Mesenchymal stem cell (in vitro differentiated cells and primary cell): Measurements from ENCODE around the gene SUGCT.

Experiments used
- DNase-seq: peaks from one replicate; pipeline ENCODE4 v3.0.0-alpha.2; 2013
- H2AFZ ChIP-seq: one replicate; pipeline ENCODE4 v1.6.1; 2013; ENCODE audit warnings: low read depth, mild to moderate bottlenecking, control low read depth, inconsistent platforms, low read length, moderate library complexity
- H2AK5ac ChIP-seq: 2 replicates; pipeline ENCODE4 v1.6.1; 2013; ENCODE audit warnings: low read length, moderate library complexity, mild to moderate bottlenecking, inconsistent platforms; ENCODE audit not compliant: severe bottlenecking
- H2BK120ac ChIP-seq: one replicate; pipeline ENCODE4 v1.6.1; 2013; ENCODE audit warnings: low read depth, mild to moderate bottlenecking, inconsistent platforms, low read length, moderate library complexity
- H2BK12ac ChIP-seq, 2 experiments: one replicate each; pipeline ENCODE4 v1.6.1; 2013; ENCODE audit warnings: inconsistent platforms in 2 of 2, low read length in 2 of 2, mild to moderate bottlenecking in 2 of 2, moderate library complexity in 2 of 2, control low read depth in 1 of 2
- H2BK15ac ChIP-seq: one replicate; pipeline ENCODE4 v1.6.1; 2013; ENCODE audit warnings: mild to moderate bottlenecking, low read depth, inconsistent platforms; ENCODE audit not compliant: poor library complexity, severe bottlenecking
- H2BK5ac ChIP-seq: 2 replicates; pipeline ENCODE4 v1.6.1; 2013; ENCODE audit warnings: low read depth, mild to moderate bottlenecking, low read length, control low read depth, inconsistent platforms; ENCODE audit not compliant: poor library complexity, severe bottlenecking
- H3K14ac ChIP-seq, 2 experiments: one replicate each; pipeline ENCODE4 v1.6.1; 2013; ENCODE audit warnings: inconsistent platforms in 2 of 2, low read length in 2 of 2, control low read depth in 1 of 2, mild to moderate bottlenecking in 1 of 2, moderate library complexity in 1 of 2
- H3K18ac ChIP-seq, 2 experiments: one replicate each; pipeline ENCODE4 v1.6.1; 2013; ENCODE audit warnings: inconsistent platforms in 2 of 2, low read length in 2 of 2, control low read depth in 1 of 2, low read depth in 1 of 2, mild to moderate bottlenecking in 1 of 2
- H3K23ac ChIP-seq, 2 experiments: one replicate each; pipeline ENCODE4 v1.6.1; 2013; ENCODE audit warnings: inconsistent platforms in 2 of 2, low read length in 2 of 2, mild to moderate bottlenecking in 2 of 2, moderate library complexity in 2 of 2, control low read depth in 1 of 2
- H3K27ac ChIP-seq: 2 replicates; pipeline ENCODE4 v1.5.1; 2013; ENCODE audit warnings: mild to moderate bottlenecking, moderate library complexity, low read length, control low read depth, inconsistent platforms; ENCODE audit not compliant: poor library complexity, severe bottlenecking
- H3K27me3 ChIP-seq, 2 experiments: 2 replicates each; pipeline versions ENCODE4 v1.6.1 to v1.7.0; 2013; ENCODE audit warnings: low read length in 2 of 2, mild to moderate bottlenecking in 2 of 2, moderate library complexity in 2 of 2, control low read depth in 1 of 2, inconsistent platforms in 1 of 2; ENCODE audit not compliant: control insufficient read depth in 1 of 2, insufficient read depth in 1 of 2
- H3K36me3 ChIP-seq, 2 experiments: 2 replicates each; pipeline versions ENCODE4 v1.6.1 to v1.7.0; 2013; ENCODE audit warnings: low read length in 2 of 2, control low read depth in 1 of 2, inconsistent platforms in 1 of 2, low read depth in 1 of 2, mild to moderate bottlenecking in 1 of 2; ENCODE audit not compliant: insufficient read depth in 2 of 2, control insufficient read depth in 1 of 2
- H3K4ac ChIP-seq, 2 experiments: one replicate each; pipeline ENCODE4 v1.6.1; 2013; ENCODE audit warnings: inconsistent platforms in 2 of 2, low read length in 2 of 2, mild to moderate bottlenecking in 2 of 2, moderate library complexity in 2 of 2, control low read depth in 1 of 2, low read depth in 1 of 2
- H3K4me1 ChIP-seq: 2 replicates; pipeline ENCODE4 v1.6.1; 2013; ENCODE audit warnings: low read depth, low read length, control low read depth; ENCODE audit not compliant: control insufficient read depth, insufficient read depth
- H3K4me2 ChIP-seq: 2 replicates; pipeline ENCODE4 v1.6.1; 2013; ENCODE audit warnings: low read length, mild to moderate bottlenecking, inconsistent platforms; ENCODE audit not compliant: poor library complexity, severe bottlenecking
- H3K4me3 ChIP-seq, 2 experiments: 2 replicates each; pipeline versions ENCODE4 v1.5.1 to v1.7.0; 2013; ENCODE audit warnings: low read length in 2 of 2, mild to moderate bottlenecking in 2 of 2, control low read depth in 1 of 2, low read depth in 1 of 2; ENCODE audit not compliant: insufficient read depth in 1 of 2
- H3K79me1 ChIP-seq: replicated peaks from 2 replicates; pipeline ENCODE4 v1.6.1; 2013; ENCODE audit warnings: mild to moderate bottlenecking, control low read depth, low read length, inconsistent platforms; ENCODE audit not compliant: poor library complexity, severe bottlenecking
- H3K9ac ChIP-seq: 2 replicates; pipeline ENCODE4 v1.7.0; 2013; ENCODE audit warnings: mild to moderate bottlenecking, low read length, moderate library complexity
- H3K9me3 ChIP-seq: 2 replicates; pipeline ENCODE4 v1.7.0; 2013; ENCODE audit warnings: mild to moderate bottlenecking, low read length; ENCODE audit not compliant: control insufficient read depth
- H4K8ac ChIP-seq: one replicate; pipeline ENCODE4 v1.6.1; 2013; ENCODE audit warnings: inconsistent platforms, mild to moderate bottlenecking, low read length, moderate library complexity
- H4K91ac ChIP-seq: one replicate; pipeline ENCODE4 v1.6.1; 2013; ENCODE audit warnings: mild to moderate bottlenecking, low read length, inconsistent platforms
- WGBS: methylation state at CpG from one replicate; pipeline ENCODE4 v1.1.7; 2013; ENCODE audit warnings: mixed read lengths; 5-methylcytosine and 5-hydroxymethylcytosine counted together

SUGCT gene

GRCh38 chr7:40802497-40802896 lies 667.7 kb downstream of the SUGCT start:
- H3K27ac ChIP-seq, result no peak overlapping the region
- no peak overlapping the region for H2BK12ac ChIP-seq
- no peak for DNase-seq
- H3K23ac ChIP-seq, result no peak overlapping the region
- no peak overlapping the region for H3K14ac ChIP-seq
- H3K4ac ChIP-seq, result no peak overlapping the region
- no peak overlapping the region for H2BK120ac ChIP-seq
- no peak overlapping the region for H2AK5ac ChIP-seq
- H2BK5ac ChIP-seq, result no peak overlapping the region
- H3K18ac ChIP-seq, result no peak overlapping the region
- H3K27me3 ChIP-seq, result no peaks in the 10 kb centered on the region
- H3K9ac ChIP-seq, result no peak overlapping the region
- WGBS, result 86% methylated on average over 2 of the region's 3 CpGs
- no peaks in the 10 kb centered on the region for H3K36me3 ChIP-seq
- no peak overlapping the region for H3K4me3 ChIP-seq
- no peaks in the 10 kb centered on the region for H3K79me1 ChIP-seq
- no peaks in the 10 kb centered on the region for H3K4me1 ChIP-seq
- H4K8ac ChIP-seq, result no peak overlapping the region
- H4K91ac ChIP-seq, result no peak overlapping the region
- no peaks in the 10 kb centered on the region for H3K9me3 ChIP-seq
- no peak overlapping the region for H3K4me2 ChIP-seq
- H2AFZ ChIP-seq, result no peak overlapping the region
- H2BK15ac ChIP-seq, result no peak overlapping the region

GRCh38 chr7:40804477-40805215 lies 669.8 kb downstream of the SUGCT start:
- Histone ChIP-seq H3K79me1 (no peaks in the 10 kb centered on the region), H3K4me1 (peaks cover 3% of the 10 kb centered on the region), H3K18ac (no peak overlapping the region), H3K9ac (no peak overlapping the region), H3K27ac (no peak overlapping the region), H3K27me3 (no peaks in the 10 kb centered on the region), H2BK120ac (no peak overlapping the region), H2AFZ (no peak overlapping the region), H3K36me3 (no peaks in the 10 kb centered on the region), H3K14ac (no peak overlapping the region), H2BK5ac (no peak overlapping the region), H3K9me3 (no peaks in the 10 kb centered on the region), H3K4ac (no peak overlapping the region), H3K4me3 (no peak overlapping the region), H4K91ac (no peak overlapping the region), H3K23ac (no peak overlapping the region), H4K8ac (no peak overlapping the region), H2AK5ac (no peak overlapping the region), H2BK12ac (peak overlapping the region in 1 of 2 experiments; percentile 29), H2BK15ac (no peak overlapping the region), H3K4me2 (no peak overlapping the region)
- 94% methylated on average over 5 of the region's 6 CpGs for WGBS
- no peak for DNase-seq

- Histone ChIP-seq H3K4me3 (no peak overlapping the region), H3K79me1 (no peaks in the 10 kb centered on the region), H2AK5ac (no peak overlapping the region), H3K4me1 (peaks cover 3% of the 10 kb centered on the region), H3K4me2 (no peak overlapping the region), H2BK12ac (no peak overlapping the region), H2BK120ac (no peak overlapping the region), H3K18ac (peak overlapping the region in 1 of 2 experiments; percentile 67), H3K27ac (no peak overlapping the region), H2BK15ac (no peak overlapping the region), H4K8ac (no peak overlapping the region), H3K9ac (no peak overlapping the region), H4K91ac (no peak overlapping the region), H3K27me3 (no peaks in the 10 kb centered on the region), H2BK5ac (no peak overlapping the region), H3K23ac (no peak overlapping the region), H3K4ac (no peak overlapping the region), H2AFZ (no peak overlapping the region), H3K36me3 (no peaks in the 10 kb centered on the region), H3K14ac (no peak overlapping the region), H3K9me3 (no peaks in the 10 kb centered on the region)
- no peak for DNase-seq
These were observed 670.6 kb downstream of the SUGCT start for GRCh38 chr7:40805361-40805760.

- no peaks in the 10 kb centered on the region for H3K27me3 ChIP-seq
- H2AK5ac ChIP-seq, result peak overlapping the region; percentile 72
- no peak overlapping the region for H2BK15ac ChIP-seq
- no peak overlapping the region for H2BK12ac ChIP-seq
- no peak overlapping the region for H3K4me2 ChIP-seq
- H2AFZ ChIP-seq, result no peak overlapping the region
- H2BK120ac ChIP-seq, result no peak overlapping the region
- H3K9me3 ChIP-seq, result peaks cover 15% of the 10 kb centered on the region
- H4K8ac ChIP-seq, result no peak overlapping the region
- peak overlapping the region; percentile 88 for H2BK5ac ChIP-seq
- peak overlapping the region; percentile 95 for H3K27ac ChIP-seq
- H3K4ac ChIP-seq, result no peak overlapping the region
- H3K4me3 ChIP-seq, result no peak overlapping the region
- H3K14ac ChIP-seq, result no peak overlapping the region
- H3K18ac ChIP-seq, result peak overlapping the region in 1 of 2 experiments; percentile 69
- H3K23ac ChIP-seq, result no peak overlapping the region
- H3K4me1 ChIP-seq, result peaks cover 3% of the 10 kb centered on the region
- no peaks in the 10 kb centered on the region for H3K36me3 ChIP-seq
- H3K79me1 ChIP-seq, result no peaks in the 10 kb centered on the region
- H4K91ac ChIP-seq, result no peak overlapping the region
- DNase-seq, result peak; percentile 87
- H3K9ac ChIP-seq, result peak overlapping the region; percentile 83
These were observed 673.7 kb downstream of the SUGCT start for GRCh38 chr7:40808378-40808942.
